Smooth muscle cell (in vitro differentiated cells): ENCODE results near the gene NLE1. TPM values are rescaled to one million over a fixed set of nuclear protein-coding genes. Genes with fewer than 3 reads are reported as not detected.
"Not testable (repeated sequence)": the region's sequence is repeated elsewhere in the genome, so short reads cannot be mapped to it uniquely, and the experiment has no call there.

Source experiments
- DNase-seq: peaks from one replicate; lab custom pipeline; 2025; ENCODE audit not compliant: unreplicated experiment; lab: John Stamatoyannopoulos, UW
- H2AFZ ChIP-seq: fragments of 200-600 bp; sonication (generic); 2 replicates; pipeline ENCODE4 v1.6.0; 2016; ENCODE audit warnings: antibody characterized with exemption, low read depth, mild to moderate bottlenecking
- H3F3A ChIP-seq: fragments of 200-600 bp; sonication (generic); 2 replicates; pipeline ENCODE4 v1.6.0; 2017; ENCODE audit warnings: antibody characterized with exemption, low read depth
- H3K27ac ChIP-seq: fragments of 200-600 bp; sonication (generic); 2 replicates; pipeline ENCODE4 v1.5.1; 2016; ENCODE audit warnings: low read depth, mild to moderate bottlenecking
- H3K27me3 ChIP-seq: fragments of 200-600 bp; sonication (generic); 2 replicates; pipeline ENCODE4 v1.6.1; 2016; ENCODE audit warnings: low read depth, mild to moderate bottlenecking
- H3K36me3 ChIP-seq: fragments of 200-600 bp; sonication (generic); 2 replicates; pipeline ENCODE4 v1.5.1; 2016; ENCODE audit warnings: low read depth
- H3K4me1 ChIP-seq: fragments of 200-600 bp; sonication (generic); 2 replicates; pipeline ENCODE4 v1.5.1; 2016; ENCODE audit warnings: low read depth
- H3K4me2 ChIP-seq: fragments of 200-600 bp; sonication (generic); 2 replicates; pipeline ENCODE4 v1.6.0; 2016; ENCODE audit warnings: mild to moderate bottlenecking
- H3K4me3 ChIP-seq: fragments of 200-600 bp; sonication (generic); 2 replicates; pipeline ENCODE4 v1.5.1; 2016; ENCODE audit warnings: mild to moderate bottlenecking
- H3K79me2 ChIP-seq: fragments of 200-600 bp; sonication (generic); 2 replicates; pipeline ENCODE4 v1.6.0; 2016; ENCODE audit warnings: low read depth, mild to moderate bottlenecking
- H3K9ac ChIP-seq: fragments of 200-600 bp; sonication (generic); 2 replicates; pipeline ENCODE4 v1.6.0; 2016; ENCODE audit warnings: low read depth
- H3K9me3 ChIP-seq: fragments of 200-600 bp; sonication (generic); replicated peaks from 2 replicates; pipeline ENCODE4 v1.5.1; 2016; ENCODE audit warnings: low read depth
- H4K20me1 ChIP-seq: fragments of 200-600 bp; sonication (generic); 2 replicates; pipeline ENCODE4 v1.6.0; 2016; ENCODE audit warnings: low read depth
- WGBS: methylation state at CpG from one replicate; pipeline ENCODE4 v1.1.7; 2016; ENCODE audit warnings: low lambda C conversion rate; 5-methylcytosine and 5-hydroxymethylcytosine counted together
- polyA plus RNA-seq: library from polyadenylated mRNA; unstranded; fragments of >200 nt; fragmentation: Nextera tagmentation; extraction: Ambion mirVana; gene quantifications from 2 replicates; pipeline ENCODE4 v1.2.1, GENCODE V29; 2016
- total RNA-seq: library from RNA; depleted of rRNA; stranded (reverse); fragments of >200 nt; gene quantifications from 2 replicates; pipeline ENCODE4 v1.2.3, GENCODE V29; 2014
- TF ChIP-seq, protein P1 (sequence below): fragments of 200-600 bp; sonication (generic); IDR thresholded peaks from 2 replicates; pipeline ENCODE4 v1.5.1; 2017; ENCODE audit warnings: borderline replicate concordance, mild to moderate bottlenecking, antibody characterized with exemption; ENCODE audit not compliant: insufficient read depth, poor library complexity, severe bottlenecking

Gene NLE1
- total and polyA plus RNA-seq, 2 experiments from 2014 or later, result 5.6 to 10.3 TPM

DNA sequence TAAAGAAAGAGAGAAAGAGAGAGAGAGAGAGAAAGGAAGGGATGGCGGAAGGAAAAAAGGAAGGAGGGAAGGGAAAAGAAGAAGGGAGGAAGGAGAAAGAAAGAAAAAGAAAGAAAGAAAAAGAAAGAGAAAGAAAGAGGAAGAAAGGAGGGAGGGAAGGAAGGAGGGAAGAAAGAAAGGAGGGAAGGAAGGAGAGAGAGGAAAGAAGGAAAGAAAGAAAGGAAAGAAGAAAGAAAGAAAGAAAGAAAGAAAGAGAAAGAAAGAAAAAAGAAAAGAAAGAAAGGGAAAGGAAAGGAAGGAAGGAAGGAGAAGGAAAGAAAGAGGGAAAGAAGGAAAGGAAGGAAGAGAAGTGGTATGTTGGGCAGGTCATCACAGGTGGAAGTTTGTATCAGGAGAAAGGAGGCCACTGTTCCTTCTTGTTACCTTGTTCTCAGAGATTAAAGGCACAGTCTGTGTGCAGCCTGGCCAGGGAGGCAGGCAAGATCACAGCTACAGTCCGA, 32.8 kb upstream of the NLE1 start:
- no peak overlapping the region for H3K27ac ChIP-seq
- no peak overlapping the region for H2AFZ ChIP-seq
- no peaks in the 10 kb centered on the region for H3K9me3 ChIP-seq
- H3K4me2 ChIP-seq, result no peak overlapping the region
- DNase-seq, result no peak
- TF ChIP-seq, protein P1, sequence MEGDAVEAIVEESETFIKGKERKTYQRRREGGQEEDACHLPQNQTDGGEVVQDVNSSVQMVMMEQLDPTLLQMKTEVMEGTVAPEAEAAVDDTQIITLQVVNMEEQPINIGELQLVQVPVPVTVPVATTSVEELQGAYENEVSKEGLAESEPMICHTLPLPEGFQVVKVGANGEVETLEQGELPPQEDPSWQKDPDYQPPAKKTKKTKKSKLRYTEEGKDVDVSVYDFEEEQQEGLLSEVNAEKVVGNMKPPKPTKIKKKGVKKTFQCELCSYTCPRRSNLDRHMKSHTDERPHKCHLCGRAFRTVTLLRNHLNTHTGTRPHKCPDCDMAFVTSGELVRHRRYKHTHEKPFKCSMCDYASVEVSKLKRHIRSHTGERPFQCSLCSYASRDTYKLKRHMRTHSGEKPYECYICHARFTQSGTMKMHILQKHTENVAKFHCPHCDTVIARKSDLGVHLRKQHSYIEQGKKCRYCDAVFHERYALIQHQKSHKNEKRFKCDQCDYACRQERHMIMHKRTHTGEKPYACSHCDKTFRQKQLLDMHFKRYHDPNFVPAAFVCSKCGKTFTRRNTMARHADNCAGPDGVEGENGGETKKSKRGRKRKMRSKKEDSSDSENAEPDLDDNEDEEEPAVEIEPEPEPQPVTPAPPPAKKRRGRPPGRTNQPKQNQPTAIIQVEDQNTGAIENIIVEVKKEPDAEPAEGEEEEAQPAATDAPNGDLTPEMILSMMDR, result no peak
- H3K36me3 ChIP-seq, result no peaks in the 10 kb centered on the region
- H3K79me2 ChIP-seq, result no peaks in the 10 kb centered on the region
- H3K4me3 ChIP-seq, result no peak overlapping the region
- H3K4me1 ChIP-seq, result no peaks in the 10 kb centered on the region
- no peak overlapping the region for H3K9ac ChIP-seq
- WGBS, result 79% methylated on average over 2 of the region's 2 CpGs
- H3K27me3 ChIP-seq, result peaks cover 11% of the 10 kb centered on the region
- H4K20me1 ChIP-seq, result no peaks in the 10 kb centered on the region
- no peaks in the 10 kb centered on the region for H3F3A ChIP-seq

DNA sequence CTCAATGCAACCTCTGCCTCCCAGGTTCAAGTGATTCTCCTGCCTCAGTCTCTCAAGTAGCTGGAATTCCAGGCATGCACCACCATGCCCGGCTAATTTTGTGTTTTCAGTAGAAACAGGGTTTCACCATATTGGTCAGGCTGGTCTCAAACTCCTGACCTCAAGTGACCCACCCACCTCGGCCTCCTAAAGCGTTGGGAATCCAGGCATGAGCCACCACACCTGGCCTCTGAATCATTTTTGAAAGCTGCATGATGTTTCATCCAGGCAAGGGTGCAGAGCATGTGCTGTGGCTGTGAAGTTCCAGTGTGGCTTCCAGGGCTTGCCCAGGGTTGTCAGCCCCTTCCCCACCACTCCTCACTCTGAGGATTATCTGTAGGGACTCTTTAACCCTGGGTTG, 30.2 kb upstream of the NLE1 start:
- H3K27me3 ChIP-seq, result peaks cover 11% of the 10 kb centered on the region
- not testable (repeated sequence) for H3K4me3 ChIP-seq, H2AFZ ChIP-seq, DNase-seq, H3K9ac ChIP-seq, H3K36me3 ChIP-seq, H3F3A ChIP-seq, H3K79me2 ChIP-seq, H3K9me3 ChIP-seq, H3K27ac ChIP-seq, H4K20me1 ChIP-seq, H3K4me2 ChIP-seq, H3K4me1 ChIP-seq
- 90% methylated on average over 3 of the region's 3 CpGs for WGBS

DNA sequence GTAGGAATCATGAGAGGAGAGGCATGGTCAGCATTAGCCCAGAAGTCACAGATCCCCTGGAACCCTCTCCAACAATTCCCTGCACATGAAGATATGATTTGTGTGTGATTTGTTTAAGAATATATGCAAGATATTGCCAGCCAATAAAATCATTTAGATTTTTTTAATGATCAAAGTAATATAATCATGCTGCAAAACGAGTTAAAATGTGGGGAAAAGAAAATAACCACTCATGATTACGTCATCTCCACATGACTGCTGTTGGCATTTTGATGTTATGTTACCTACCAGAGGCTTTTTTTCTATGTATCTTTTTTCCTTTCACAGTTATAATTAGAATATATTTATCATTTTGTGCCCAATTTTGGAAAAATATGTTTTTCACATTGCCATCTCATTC, 29.7 kb upstream of the NLE1 start:
- 76% methylated on average over 2 of the region's 2 CpGs for WGBS
- no peaks in the 10 kb centered on the region for H3K4me1 ChIP-seq
- H2AFZ ChIP-seq, result no peak overlapping the region
- H3K27me3 ChIP-seq, result peaks cover 11% of the 10 kb centered on the region
- H3K36me3 ChIP-seq, result no peaks in the 10 kb centered on the region
- H3K9me3 ChIP-seq, result no peaks in the 10 kb centered on the region
- H3F3A ChIP-seq, result no peaks in the 10 kb centered on the region
- no peak overlapping the region for H3K4me2 ChIP-seq
- no peaks in the 10 kb centered on the region for H4K20me1 ChIP-seq
- no peak overlapping the region for H3K4me3 ChIP-seq
- no peak for DNase-seq
- H3K9ac ChIP-seq, result no peak overlapping the region
- no peaks in the 10 kb centered on the region for H3K79me2 ChIP-seq
- TF ChIP-seq, protein P1, result no peak
- no peak overlapping the region for H3K27ac ChIP-seq

DNA sequence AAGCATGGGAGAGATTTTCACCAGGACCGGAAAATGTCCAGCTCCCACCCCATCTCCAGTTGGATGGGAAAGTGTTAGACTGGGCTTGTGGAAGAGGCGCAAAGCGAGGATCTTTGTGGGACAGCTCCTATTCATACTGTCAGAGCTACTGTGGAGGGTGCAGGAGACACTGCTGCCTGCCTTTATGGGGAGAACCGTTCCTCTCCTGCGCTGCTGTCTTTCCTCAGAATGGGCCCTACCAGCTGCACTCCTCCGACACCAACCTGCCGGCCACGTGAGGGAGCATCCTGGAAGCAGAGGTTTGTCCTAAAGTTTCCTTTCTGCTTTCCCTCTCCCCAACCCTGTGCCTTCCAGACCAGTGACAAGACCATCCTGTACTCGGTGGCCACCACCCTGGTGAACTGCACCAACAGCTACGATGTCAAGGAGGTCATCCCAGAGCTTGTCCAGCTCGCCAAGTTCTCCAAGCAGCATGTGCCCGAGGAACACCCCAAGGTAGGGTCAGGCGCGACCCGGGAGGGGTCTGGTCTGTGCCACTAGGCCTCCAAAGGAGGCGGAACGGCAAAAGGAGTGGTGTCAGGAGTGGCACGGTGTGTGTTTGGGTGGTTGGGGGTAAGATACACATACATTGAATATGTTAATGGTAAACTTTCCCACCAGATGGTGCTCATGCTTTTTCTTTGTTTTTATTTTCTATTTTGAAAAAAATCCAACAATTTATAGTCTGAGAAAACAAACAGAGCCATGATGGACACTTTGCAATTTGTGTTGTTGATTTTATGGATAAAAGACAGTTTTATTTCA, 29.1 kb upstream of the NLE1 start:
- Histone ChIP-seq H3K9me3 (no peaks in the 10 kb centered on the region), H4K20me1 (no peaks in the 10 kb centered on the region), H3K4me2 (no peak overlapping the region), H3K79me2 (no peaks in the 10 kb centered on the region), H2AFZ (no peak overlapping the region), H3K4me1 (no peaks in the 10 kb centered on the region), H3K27me3 (peaks cover 11% of the 10 kb centered on the region), H3F3A (no peaks in the 10 kb centered on the region), H3K36me3 (no peaks in the 10 kb centered on the region), H3K4me3 (no peak overlapping the region), H3K9ac (no peak overlapping the region), H3K27ac (no peak overlapping the region)
- DNase-seq, result no peak
- WGBS, result 93% methylated on average over 18 of the region's 18 CpGs
- TF ChIP-seq, protein P1, result peak; percentile 25
